LNCAP (cell line): Measurements from ENCODE around the gene TREH.

Experiments used
- TF ChIP-seq, protein P1 (sequence below): fragments of 450-650 bp; IDR thresholded peaks from 2 replicates; pipeline ENCODE4 v1.5.1; 2017; ENCODE audit warnings: mild to moderate bottlenecking

TREH gene

DNA sequence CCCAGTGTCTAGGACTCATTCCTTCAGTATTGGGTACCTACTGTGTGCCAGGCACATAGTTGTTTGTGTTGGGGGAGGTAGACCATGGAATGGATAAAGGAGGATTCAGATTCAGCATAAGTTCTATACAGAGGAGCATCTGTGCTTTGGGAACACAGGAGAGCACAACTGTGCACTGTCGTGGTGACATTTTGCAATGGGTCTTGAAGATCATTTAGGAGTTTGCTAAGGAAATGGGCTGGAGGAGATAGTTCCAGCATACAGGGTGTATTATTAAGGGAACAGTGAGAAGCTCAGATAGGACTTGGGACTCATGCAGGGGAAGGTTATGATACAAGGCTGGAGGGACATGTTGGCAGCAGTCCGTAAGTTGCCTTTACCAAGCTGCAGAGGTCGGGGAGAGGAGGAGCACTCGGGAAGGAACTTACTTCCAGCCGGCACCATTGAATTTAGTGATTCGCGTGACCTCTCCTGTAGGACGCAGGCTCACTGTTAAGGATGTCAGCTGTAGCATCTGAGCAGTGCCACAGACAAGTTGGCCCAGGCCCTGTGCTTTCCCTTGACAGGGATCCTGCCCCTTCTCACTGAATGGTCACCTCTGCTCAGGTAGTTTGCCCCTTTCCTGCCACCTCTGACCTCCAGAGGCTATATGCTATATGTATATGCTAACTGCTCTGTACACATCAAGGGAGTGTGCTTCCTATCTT is 25.6 kb downstream of the TREH start:
- TF ChIP-seq, protein P1, sequence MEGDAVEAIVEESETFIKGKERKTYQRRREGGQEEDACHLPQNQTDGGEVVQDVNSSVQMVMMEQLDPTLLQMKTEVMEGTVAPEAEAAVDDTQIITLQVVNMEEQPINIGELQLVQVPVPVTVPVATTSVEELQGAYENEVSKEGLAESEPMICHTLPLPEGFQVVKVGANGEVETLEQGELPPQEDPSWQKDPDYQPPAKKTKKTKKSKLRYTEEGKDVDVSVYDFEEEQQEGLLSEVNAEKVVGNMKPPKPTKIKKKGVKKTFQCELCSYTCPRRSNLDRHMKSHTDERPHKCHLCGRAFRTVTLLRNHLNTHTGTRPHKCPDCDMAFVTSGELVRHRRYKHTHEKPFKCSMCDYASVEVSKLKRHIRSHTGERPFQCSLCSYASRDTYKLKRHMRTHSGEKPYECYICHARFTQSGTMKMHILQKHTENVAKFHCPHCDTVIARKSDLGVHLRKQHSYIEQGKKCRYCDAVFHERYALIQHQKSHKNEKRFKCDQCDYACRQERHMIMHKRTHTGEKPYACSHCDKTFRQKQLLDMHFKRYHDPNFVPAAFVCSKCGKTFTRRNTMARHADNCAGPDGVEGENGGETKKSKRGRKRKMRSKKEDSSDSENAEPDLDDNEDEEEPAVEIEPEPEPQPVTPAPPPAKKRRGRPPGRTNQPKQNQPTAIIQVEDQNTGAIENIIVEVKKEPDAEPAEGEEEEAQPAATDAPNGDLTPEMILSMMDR = no peak

DNA sequence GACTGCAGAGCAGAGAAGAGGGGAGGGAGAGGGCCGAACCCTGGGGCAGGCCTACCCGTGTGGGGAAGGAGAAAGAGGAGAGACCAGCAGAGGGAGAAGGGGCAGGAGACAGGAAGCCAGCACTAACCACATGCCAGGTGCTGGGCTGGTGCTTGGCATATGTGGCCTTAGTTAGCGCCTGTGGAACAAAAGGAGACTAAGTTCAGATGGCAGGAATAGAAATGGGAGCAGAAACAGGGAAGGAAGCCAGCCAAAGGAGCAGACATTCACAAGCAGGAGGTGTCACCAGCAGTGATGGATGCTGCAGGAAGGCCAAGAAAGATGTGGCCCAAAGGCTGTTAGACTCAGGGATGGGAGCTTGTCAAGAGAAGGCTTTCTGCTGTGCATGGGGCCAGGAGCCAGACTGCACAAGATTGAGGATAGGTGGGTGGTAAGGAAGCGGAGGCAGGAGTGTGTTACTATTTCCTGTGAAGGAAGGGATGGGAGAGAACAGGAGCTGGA is 26.7 kb downstream of the TREH start:
- TF ChIP-seq, protein P1 = no peak

DNA sequence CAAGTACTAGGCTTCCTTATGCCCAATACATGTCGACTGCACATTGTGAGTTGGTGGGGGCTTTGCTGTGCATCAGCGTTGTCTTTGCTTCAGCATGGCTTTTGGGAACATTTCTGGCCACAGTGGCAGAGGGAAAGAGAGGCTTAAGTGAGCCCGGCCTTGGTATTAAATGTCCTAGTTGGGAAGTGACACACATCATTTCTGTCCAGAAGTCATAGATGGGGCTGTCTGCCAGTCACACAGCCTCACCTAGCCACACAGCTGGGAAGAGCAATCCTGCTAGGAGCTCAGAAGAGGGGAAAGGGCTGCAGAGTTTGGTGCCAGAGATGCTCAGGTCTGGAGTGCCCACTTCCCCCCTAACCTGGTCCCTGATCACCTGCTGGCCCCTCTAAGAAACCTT is 27.6 kb downstream of the TREH start:
- TF ChIP-seq, protein P1 = no peak

DNA sequence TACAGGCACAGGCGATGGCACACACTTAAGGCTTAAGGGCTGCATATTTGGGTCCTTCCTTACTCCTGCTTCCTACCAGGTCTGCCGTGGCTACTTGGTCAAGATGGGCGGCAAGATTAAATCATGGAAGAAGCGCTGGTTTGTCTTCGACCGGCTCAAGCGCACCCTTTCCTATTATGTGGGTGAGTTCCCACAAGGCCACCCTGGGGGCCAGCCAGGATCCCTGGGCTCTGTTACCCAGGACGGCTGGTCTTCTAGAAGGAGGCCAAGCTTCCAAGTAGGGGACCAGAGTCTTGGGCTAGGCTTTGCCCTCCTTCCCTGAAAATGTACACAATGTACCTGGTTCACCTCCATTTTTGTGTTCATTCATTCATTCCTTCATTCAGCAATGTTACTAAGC is 29.1 kb downstream of the TREH start:
- TF ChIP-seq, protein P1 = no peak

DNA sequence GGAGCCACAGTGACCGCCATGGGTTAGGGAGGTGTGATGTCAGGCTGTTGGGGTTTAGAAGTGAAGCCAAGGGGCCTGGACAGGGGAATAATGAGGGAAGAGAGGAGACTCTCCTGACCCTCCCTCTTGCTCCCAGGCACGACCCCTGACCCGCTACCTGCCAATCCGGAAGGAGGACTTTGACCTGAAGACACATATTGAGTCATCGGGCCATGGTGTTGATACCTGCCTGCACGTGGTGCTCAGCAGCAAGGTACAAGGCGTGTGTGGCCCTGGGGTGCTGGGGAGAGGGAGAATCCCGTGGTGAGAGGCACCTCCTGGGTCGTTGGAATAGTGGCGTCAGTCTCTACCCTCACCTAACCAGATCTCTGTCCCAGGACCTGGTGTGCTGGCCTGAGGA is 29.5 kb downstream of the TREH start:
- TF ChIP-seq, protein P1 = no peak

DNA sequence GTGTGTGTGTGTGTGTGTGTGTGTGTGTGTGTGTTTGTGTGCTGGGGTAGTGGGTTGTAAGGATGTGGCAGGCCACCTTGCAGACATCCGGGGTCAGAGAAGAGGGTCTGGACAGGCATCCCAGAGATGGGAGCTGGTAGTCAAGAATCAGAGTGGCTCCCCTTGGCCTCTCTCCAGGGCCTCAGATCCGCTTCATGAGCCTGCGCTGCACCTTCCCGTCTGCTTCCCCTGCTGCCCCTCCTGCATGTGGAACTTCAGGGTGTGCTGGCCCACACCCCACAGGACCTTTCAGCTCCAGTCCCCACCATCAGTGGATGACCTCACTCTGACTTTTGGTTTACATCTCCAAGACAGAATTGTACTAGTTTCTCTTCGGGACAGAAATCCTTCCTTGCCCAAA is 31.2 kb downstream of the TREH start:
- TF ChIP-seq, protein P1 = no peak

DNA sequence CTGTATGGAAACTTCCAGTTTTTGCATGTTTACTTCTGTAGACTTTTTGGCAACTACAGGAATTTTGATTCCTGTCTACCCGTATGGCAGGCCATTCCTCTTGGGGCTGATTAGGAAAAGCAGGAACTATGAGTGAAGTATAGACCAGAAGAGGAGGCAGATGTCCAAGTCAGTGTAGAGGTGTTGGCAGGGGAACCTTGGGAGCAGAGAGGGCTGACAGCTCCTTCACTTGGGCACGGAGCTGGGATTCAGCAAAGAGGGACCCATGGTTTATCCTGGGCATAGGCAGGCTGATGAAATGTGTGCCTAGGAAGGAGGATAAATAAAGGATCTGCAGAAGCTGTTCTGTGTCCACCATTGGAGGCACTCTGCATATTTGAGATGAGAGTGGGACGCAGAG is 33.1 kb downstream of the TREH start:
- TF ChIP-seq, protein P1 = no peak
